Uterus (tissue), 2 donors: ENCODE measurements around the gene CGRRF1.

ENCODE experiments used
- POLR2A ChIP-seq, 2 donors: fragments of 450-650 bp; IDR thresholded peaks; one replicate each; pipeline ENCODE4 v1.6.1; 2016; ENCODE audit warnings: antibody characterized with exemption in 2 of 2, mild to moderate bottlenecking in 1 of 2, moderate library complexity in 1 of 2
- TF ChIP-seq, protein P1 (sequence below), 4 experiments: fragments of 200-600 bp in 2 of 4; fragments of 450-650 bp in 2 of 4; sonication (generic) in 2 of 4; IDR thresholded peaks; one replicate each; pipeline ENCODE4 v1.5.1; 2016 to 2019; ENCODE audit warnings: antibody characterized with exemption in 4 of 4, mild to moderate bottlenecking in 2 of 4, moderate library complexity in 1 of 4

DNA sequence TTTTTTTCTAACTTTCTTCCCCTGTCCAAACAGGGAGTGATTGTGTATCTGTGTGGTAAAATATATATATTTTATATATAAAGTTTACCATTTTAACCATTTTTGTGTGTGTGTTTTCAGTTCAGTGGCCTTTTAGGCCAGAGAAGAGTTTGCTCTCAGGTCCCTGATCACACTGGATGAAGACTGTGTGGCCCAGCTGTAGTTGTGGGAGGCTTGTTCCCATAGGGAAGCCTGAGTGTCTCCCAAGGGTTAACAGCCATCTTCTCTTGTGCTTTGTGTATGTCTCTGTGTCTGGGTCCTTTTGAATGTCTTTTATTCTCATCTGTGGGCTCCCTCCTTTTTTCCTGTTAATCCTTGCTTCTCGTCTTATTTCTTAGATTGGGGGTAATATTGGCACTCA is 23.4 kb downstream of the CGRRF1 start:
- TF ChIP-seq, protein P1, sequence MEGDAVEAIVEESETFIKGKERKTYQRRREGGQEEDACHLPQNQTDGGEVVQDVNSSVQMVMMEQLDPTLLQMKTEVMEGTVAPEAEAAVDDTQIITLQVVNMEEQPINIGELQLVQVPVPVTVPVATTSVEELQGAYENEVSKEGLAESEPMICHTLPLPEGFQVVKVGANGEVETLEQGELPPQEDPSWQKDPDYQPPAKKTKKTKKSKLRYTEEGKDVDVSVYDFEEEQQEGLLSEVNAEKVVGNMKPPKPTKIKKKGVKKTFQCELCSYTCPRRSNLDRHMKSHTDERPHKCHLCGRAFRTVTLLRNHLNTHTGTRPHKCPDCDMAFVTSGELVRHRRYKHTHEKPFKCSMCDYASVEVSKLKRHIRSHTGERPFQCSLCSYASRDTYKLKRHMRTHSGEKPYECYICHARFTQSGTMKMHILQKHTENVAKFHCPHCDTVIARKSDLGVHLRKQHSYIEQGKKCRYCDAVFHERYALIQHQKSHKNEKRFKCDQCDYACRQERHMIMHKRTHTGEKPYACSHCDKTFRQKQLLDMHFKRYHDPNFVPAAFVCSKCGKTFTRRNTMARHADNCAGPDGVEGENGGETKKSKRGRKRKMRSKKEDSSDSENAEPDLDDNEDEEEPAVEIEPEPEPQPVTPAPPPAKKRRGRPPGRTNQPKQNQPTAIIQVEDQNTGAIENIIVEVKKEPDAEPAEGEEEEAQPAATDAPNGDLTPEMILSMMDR (IDR thresholded peaks at IDR 0.05), result no peak
- no peak for TF ChIP-seq POLR2A (IDR thresholded peaks at IDR 0.05)
